HEK293 (cell line): Measurements from ENCODE around the gene RPS15.

Source experiments
- CTCF ChIA-PET: fragments of 350-600 bp; formaldehyde crosslinking; extraction: SDS; loops from one replicate; lab custom pipeline; 2021; ENCODE audit warnings: antibody characterized with exemption; lab: Yijun Ruan, JAX
- POLR2A ChIA-PET: fragments of 300-600 bp; formaldehyde crosslinking; extraction: SDS; loops from one replicate; lab custom pipeline; 2020; ENCODE audit warnings: antibody characterized with exemption, inconsistent platforms; lab: Yijun Ruan, JAX
- H3K27ac ChIP-seq: fragments of 200-500 bp; sonication (Bioruptor generic); 2 replicates; pipeline ENCODE4 v1.5.1; 2014; ENCODE audit warnings: low read depth, low read length, control low read depth, inconsistent platforms; ENCODE audit errors: extremely low read depth
- H3K36me3 ChIP-seq, 2 experiments: fragments of 200-500 bp in 1 of 2; sonication (Bioruptor generic) in 1 of 2; 1 replicate in 1 of 2; 2 replicates in 1 of 2; pipeline ENCODE4 v1.5.1; 2014 to 2017; ENCODE audit warnings: inconsistent platforms in 2 of 2, low read length in 2 of 2; ENCODE audit not compliant: control insufficient read depth in 2 of 2, insufficient read depth in 1 of 2
- H3K4me1 ChIP-seq: fragments of 200-500 bp; sonication (Bioruptor generic); 2 replicates; pipeline ENCODE4 v1.5.1; 2014; ENCODE audit warnings: mild to moderate bottlenecking, low read length, inconsistent platforms; ENCODE audit not compliant: control insufficient read depth, insufficient read depth
- H3K4me3 ChIP-seq: 2 replicates; pipeline ENCODE4 v1.5.1; 2011; ENCODE audit warnings: low read depth, mild to moderate bottlenecking, control low read depth, low read length, moderate library complexity
- H3K9me3 ChIP-seq: fragments of 200-500 bp; sonication (Bioruptor generic); 2 replicates; pipeline ENCODE4 v1.5.1; 2014; ENCODE audit warnings: low read depth, low read length, inconsistent platforms; ENCODE audit not compliant: control insufficient read depth, insufficient read depth
- BCL11A ChIP-seq: fragments of 450-650 bp; formaldehyde crosslinking; IDR thresholded peaks from 2 replicates; pipeline ENCODE4 v1.5.1; 2016; ENCODE audit warnings: low read depth, missing biosample characterization, missing genetic modification characterization
- FEZF1 ChIP-seq: fragments of 450-650 bp; formaldehyde crosslinking; IDR thresholded peaks from 2 replicates; pipeline ENCODE4 v1.5.1; 2016; ENCODE audit warnings: missing biosample characterization, missing genetic modification characterization
- PRDM6 ChIP-seq: fragments of 450-650 bp; formaldehyde crosslinking; IDR thresholded peaks from 2 replicates; pipeline ENCODE4 v1.5.1; 2017; ENCODE audit warnings: missing biosample characterization, missing genetic modification characterization
- SP7 ChIP-seq: fragments of 450-650 bp; formaldehyde crosslinking; IDR thresholded peaks from 2 replicates; pipeline ENCODE4 v1.5.1; 2016; ENCODE audit warnings: missing biosample characterization, missing genetic modification characterization
- ZBTB10 ChIP-seq: fragments of 450-650 bp; formaldehyde crosslinking; IDR thresholded peaks from 2 replicates; pipeline ENCODE4 v1.5.1; 2016; ENCODE audit warnings: missing biosample characterization, missing genetic modification characterization
- ZBTB7A ChIP-seq: fragments of 450-650 bp; formaldehyde crosslinking; IDR thresholded peaks from 2 replicates; pipeline ENCODE4 v1.5.1; 2016; ENCODE audit warnings: low read depth, missing biosample characterization, missing genetic modification characterization
- ZBTB8A ChIP-seq: fragments of 450-650 bp; formaldehyde crosslinking; IDR thresholded peaks from 2 replicates; pipeline ENCODE4 v1.5.1; 2016; ENCODE audit warnings: missing biosample characterization, missing genetic modification characterization
- ZNF121 ChIP-seq: fragments of 450-650 bp; formaldehyde crosslinking; IDR thresholded peaks from 2 replicates; pipeline ENCODE4 v1.5.1; 2016; ENCODE audit warnings: missing biosample characterization, missing genetic modification characterization
- ZNF138 ChIP-seq: fragments of 450-650 bp; formaldehyde crosslinking; IDR thresholded peaks from 2 replicates; pipeline ENCODE4 v1.5.1; 2016; ENCODE audit warnings: missing biosample characterization, missing genetic modification characterization, borderline replicate concordance
- ZNF169 ChIP-seq: fragments of 450-650 bp; formaldehyde crosslinking; IDR thresholded peaks from 2 replicates; pipeline ENCODE4 v1.5.1; 2016; ENCODE audit warnings: missing biosample characterization, missing genetic modification characterization
- ZNF202 ChIP-seq: fragments of 450-650 bp; formaldehyde crosslinking; IDR thresholded peaks from 2 replicates; pipeline ENCODE4 v1.5.1; 2016; ENCODE audit warnings: missing biosample characterization, missing genetic modification characterization, borderline replicate concordance
- ZNF214 ChIP-seq: fragments of 450-650 bp; formaldehyde crosslinking; IDR thresholded peaks from 2 replicates; pipeline ENCODE4 v1.5.1; 2017; ENCODE audit warnings: missing biosample characterization, mild to moderate bottlenecking, missing genetic modification characterization, borderline replicate concordance
- ZNF221 ChIP-seq: fragments of 450-650 bp; formaldehyde crosslinking; IDR thresholded peaks from 2 replicates; pipeline ENCODE4 v1.5.1; 2017; ENCODE audit warnings: missing biosample characterization, missing genetic modification characterization, borderline replicate concordance
- ZNF391 ChIP-seq: fragments of 450-650 bp; formaldehyde crosslinking; IDR thresholded peaks from 2 replicates; pipeline ENCODE4 v1.5.1; 2016; ENCODE audit warnings: low read depth, missing biosample characterization, missing genetic modification characterization, borderline replicate concordance
- ZNF394 ChIP-seq: fragments of 450-650 bp; formaldehyde crosslinking; IDR thresholded peaks from 2 replicates; pipeline ENCODE4 v1.5.1; 2016; ENCODE audit warnings: missing biosample characterization, missing genetic modification characterization, mild to moderate bottlenecking, moderate library complexity, borderline replicate concordance
- ZNF416 ChIP-seq: fragments of 450-650 bp; formaldehyde crosslinking; IDR thresholded peaks from 2 replicates; pipeline ENCODE4 v1.5.1; 2016; ENCODE audit warnings: missing biosample characterization, missing genetic modification characterization
- ZNF48 ChIP-seq: fragments of 450-650 bp; formaldehyde crosslinking; IDR thresholded peaks from 2 replicates; pipeline ENCODE4 v1.5.1; 2016; ENCODE audit warnings: missing biosample characterization, missing genetic modification characterization
- ZNF530 ChIP-seq: fragments of 450-650 bp; formaldehyde crosslinking; IDR thresholded peaks from 2 replicates; pipeline ENCODE4 v1.5.1; 2016; ENCODE audit warnings: low read depth, missing biosample characterization, missing genetic modification characterization
- ZNF561 ChIP-seq: fragments of 450-650 bp; IDR thresholded peaks from 2 replicates; pipeline ENCODE4 v1.5.1; 2018; ENCODE audit warnings: missing biosample characterization, missing genetic modification characterization, borderline replicate concordance
- ZNF596 ChIP-seq: fragments of 450-650 bp; IDR thresholded peaks from 2 replicates; pipeline ENCODE4 v1.5.0; 2018; ENCODE audit warnings: missing biosample characterization, mild to moderate bottlenecking, missing genetic modification characterization, moderate library complexity
- ZNF624 ChIP-seq: fragments of 450-650 bp; formaldehyde crosslinking; IDR thresholded peaks from 2 replicates; pipeline ENCODE4 v1.5.1; 2017; ENCODE audit warnings: missing biosample characterization, missing genetic modification characterization
- ZNF664 ChIP-seq: fragments of 450-650 bp; formaldehyde crosslinking; IDR thresholded peaks from 2 replicates; pipeline ENCODE4 v1.5.1; 2016; ENCODE audit warnings: missing biosample characterization, missing genetic modification characterization
- ZNF677 ChIP-seq: fragments of 450-650 bp; IDR thresholded peaks from 2 replicates; pipeline ENCODE4 v1.5.0; 2018; ENCODE audit warnings: missing biosample characterization, mild to moderate bottlenecking, missing genetic modification characterization, moderate library complexity
- ZNF701 ChIP-seq: fragments of 450-650 bp; formaldehyde crosslinking; IDR thresholded peaks from 2 replicates; pipeline ENCODE4 v1.5.1; 2016; ENCODE audit warnings: missing biosample characterization, missing genetic modification characterization
- ZNF747 ChIP-seq: fragments of 450-650 bp; formaldehyde crosslinking; IDR thresholded peaks from 2 replicates; pipeline ENCODE4 v1.5.1; 2016; ENCODE audit warnings: missing biosample characterization, missing genetic modification characterization
- ZNF776 ChIP-seq: fragments of 450-650 bp; formaldehyde crosslinking; IDR thresholded peaks from 2 replicates; pipeline ENCODE4 v1.5.0; 2017; ENCODE audit warnings: missing biosample characterization, missing genetic modification characterization, borderline replicate concordance
- ZNF837 ChIP-seq: fragments of 450-650 bp; formaldehyde crosslinking; IDR thresholded peaks from 2 replicates; pipeline ENCODE4 v1.5.1; 2016; ENCODE audit warnings: missing biosample characterization, missing genetic modification characterization
- ZNF843 ChIP-seq: fragments of 450-650 bp; formaldehyde crosslinking; IDR thresholded peaks from 2 replicates; pipeline ENCODE4 v1.5.1; 2016; ENCODE audit warnings: missing biosample characterization, missing genetic modification characterization
- ZSCAN23 ChIP-seq: fragments of 450-650 bp; formaldehyde crosslinking; IDR thresholded peaks from 2 replicates; pipeline ENCODE4 v1.5.1; 2016; ENCODE audit warnings: missing biosample characterization, missing genetic modification characterization
- TF ChIP-seq, protein P1 (sequence below): fragments of 450-650 bp; formaldehyde crosslinking; IDR thresholded peaks from 2 replicates; pipeline ENCODE4 v1.5.1; 2016; ENCODE audit warnings: missing biosample characterization, missing genetic modification characterization
- TF ChIP-seq, protein P2 (sequence below): fragments of 450-650 bp; formaldehyde crosslinking; IDR thresholded peaks from 2 replicates; pipeline ENCODE4 v1.5.1; 2016; ENCODE audit warnings: missing biosample characterization, missing genetic modification characterization, borderline replicate concordance

The RPS15 gene

GRCh38 chr19:1450735-1451731 lies 12.8 kb downstream of the RPS15 start:
- ChIA-PET POLR2A (interaction anchor here (0.9 kb wide), 1 partner anchor 182 kb away, joined by 4 read pairs; the partner anchor contains the start of gene CIRBP), CTCF (interaction anchor here (1.1 to 1.2 kb wide), 2 partner anchors 9 to 14 kb away, joined by 3 read pairs; no protein-coding TSS in a partner anchor)
- Histone ChIP-seq H3K36me3 (no peaks in the 10 kb centered on the region), H3K4me3 (no peak overlapping the region), H3K4me1 (no peaks in the 10 kb centered on the region), H3K27ac (no peak overlapping the region), H3K9me3 (no peaks in the 10 kb centered on the region)
- TF ChIP-seq ZNF664 (tag by site-specific recombination) (no peak), ZNF48 (tag by site-specific recombination) (no peak), ZNF416 (tag by site-specific recombination) (no peak), ZNF701 (tag by site-specific recombination) (no peak), ZNF843 (tag by site-specific recombination) (no peak), ZNF214 (tag by site-specific recombination) (no peak), PRDM6 (tag by site-specific recombination) (no peak), ZNF169 (tag by site-specific recombination) (no peak), ZNF624 (tag by site-specific recombination) (no peak), ZNF530 (tag by site-specific recombination) (no peak), ZNF394 (tag by site-specific recombination) (no peak; the same call in 1 of the 2 replicates), ZNF677 (no peak), ZNF121 (tag by site-specific recombination) (no peak), ZBTB8A (tag by site-specific recombination) (no peak), SP7 (tag by site-specific recombination) (peak; percentile 34; the same call in 1 of the 2 replicates), ZNF837 (tag by site-specific recombination) (no peak), ZNF202 (no peak), ZNF776 (tag by site-specific recombination) (no peak), ZNF747 (no peak), ZBTB10 (tag by site-specific recombination) (peak; percentile 44; the same call in 1 of the 2 replicates), ZNF391 (tag by site-specific recombination) (no peak), ZNF221 (tag by site-specific recombination) (no peak), ZBTB7A (tag by site-specific recombination) (no peak; the same call in 1 of the 2 replicates), ZNF596 (no peak), FEZF1 (tag by site-specific recombination) (no peak), ZNF138 (tag by site-specific recombination) (no peak), ZNF561 (tag by site-specific recombination) (no peak), BCL11A (tag by site-specific recombination) (0 out of 2 replicates have a peak, but pooled peaks have one; percentile 20), ZSCAN23 (no peak)
- TF ChIP-seq, protein P1, sequence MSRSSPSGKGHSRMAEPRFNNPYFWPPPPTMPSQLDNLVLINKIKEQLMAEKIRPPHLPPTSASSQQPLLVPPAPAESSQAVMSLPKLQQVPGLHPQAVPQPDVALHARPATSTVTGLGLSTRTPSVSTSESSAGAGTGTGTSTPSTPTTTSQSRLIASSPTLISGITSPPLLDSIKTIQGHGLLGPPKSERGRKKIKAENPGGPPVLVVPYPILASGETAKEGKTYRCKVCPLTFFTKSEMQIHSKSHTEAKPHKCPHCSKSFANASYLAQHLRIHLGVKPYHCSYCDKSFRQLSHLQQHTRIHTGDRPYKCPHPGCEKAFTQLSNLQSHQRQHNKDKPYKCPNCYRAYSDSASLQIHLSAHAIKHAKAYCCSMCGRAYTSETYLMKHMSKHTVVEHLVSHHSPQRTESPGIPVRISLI (tag by site-specific recombination) = no peak
- TF ChIP-seq, protein P2, sequence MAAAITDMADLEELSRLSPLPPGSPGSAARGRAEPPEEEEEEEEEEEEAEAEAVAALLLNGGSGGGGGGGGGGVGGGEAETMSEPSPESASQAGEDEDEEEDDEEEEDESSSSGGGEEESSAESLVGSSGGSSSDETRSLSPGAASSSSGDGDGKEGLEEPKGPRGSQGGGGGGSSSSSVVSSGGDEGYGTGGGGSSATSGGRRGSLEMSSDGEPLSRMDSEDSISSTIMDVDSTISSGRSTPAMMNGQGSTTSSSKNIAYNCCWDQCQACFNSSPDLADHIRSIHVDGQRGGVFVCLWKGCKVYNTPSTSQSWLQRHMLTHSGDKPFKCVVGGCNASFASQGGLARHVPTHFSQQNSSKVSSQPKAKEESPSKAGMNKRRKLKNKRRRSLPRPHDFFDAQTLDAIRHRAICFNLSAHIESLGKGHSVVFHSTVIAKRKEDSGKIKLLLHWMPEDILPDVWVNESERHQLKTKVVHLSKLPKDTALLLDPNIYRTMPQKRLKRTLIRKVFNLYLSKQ (tag by site-specific recombination) = no peak
